Activated naive CD4-positive, alpha-beta T cell treated with anti-CD3 and anti-CD28 coated beads for 36 hours (primary cell): Measurements from ENCODE around the gene SDK1. TPM values are rescaled to one million over a fixed set of nuclear protein-coding genes. Genes with fewer than 3 reads are reported as not detected.
"Not testable (repeated sequence)": the region's sequence is repeated elsewhere in the genome, so short reads cannot be mapped to it uniquely, and the experiment has no call there.

Experiments used
- CTCF ChIA-PET: fragments of 350-600 bp; sonication (Branson Sonifier 250); formaldehyde crosslinking; loops from one replicate; lab custom pipeline; 2021; ENCODE audit warnings: antibody characterized with exemption; lab: Charles Lee
- DNase-seq: peaks from one replicate; pipeline ENCODE4 v3.0.0-alpha.2; 2020
- H3K27ac Mint-ChIP-seq: one replicate; pipeline ENCODE4 v1.8.0; 2021; ENCODE audit warnings: mild to moderate bottlenecking, mixed read lengths
- H3K27me3 Mint-ChIP-seq: one replicate; pipeline ENCODE4 v1.8.0; 2021; ENCODE audit warnings: low read depth, mixed read lengths
- H3K36me3 Mint-ChIP-seq: one replicate; pipeline ENCODE4 v1.8.0; 2021; ENCODE audit warnings: low read depth, mixed read lengths
- H3K4me1 Mint-ChIP-seq: one replicate; pipeline ENCODE4 v1.8.0; 2021; ENCODE audit warnings: low read depth, mixed read lengths
- H3K4me3 Mint-ChIP-seq: one replicate; pipeline ENCODE4 v1.8.0; 2021; ENCODE audit warnings: mild to moderate bottlenecking, moderate library complexity, mixed read lengths
- H3K9me3 Mint-ChIP-seq: one replicate; pipeline ENCODE4 v1.8.0; 2021; ENCODE audit warnings: mixed read lengths
- intact Hi-C: fragments of 100-400 bp; cut with micrococcal nuclease; formaldehyde crosslinking; loops from one replicate; pipeline ENCODE4 v1.15.1; 2023
- total RNA-seq, 2 experiments: library from RNA; stranded (reverse); gene quantifications; one replicate each; pipeline ENCODE4 v1.2.3, GENCODE V29; 2021

The SDK1 gene
- total RNA-seq, 2 experiments from 2014 or later, result 1.3 to 2.0 TPM

- CTCF ChIA-PET, result no interaction called here
- Mint-ChIP-seq H3K4me1 (no peaks in the 10 kb centered on the region), H3K36me3 (no peaks in the 10 kb centered on the region), H3K4me3 (no peak overlapping the region), H3K27me3 (peaks cover 9% of the 10 kb centered on the region), H3K27ac (no peak overlapping the region), H3K9me3 (no peaks in the 10 kb centered on the region)
- intact Hi-C loops, result no loop called here
- no peak for DNase-seq
Measured at GRCh38 chr7:3927446-3928110, 626.5 kb downstream of the SDK1 start.

DNA sequence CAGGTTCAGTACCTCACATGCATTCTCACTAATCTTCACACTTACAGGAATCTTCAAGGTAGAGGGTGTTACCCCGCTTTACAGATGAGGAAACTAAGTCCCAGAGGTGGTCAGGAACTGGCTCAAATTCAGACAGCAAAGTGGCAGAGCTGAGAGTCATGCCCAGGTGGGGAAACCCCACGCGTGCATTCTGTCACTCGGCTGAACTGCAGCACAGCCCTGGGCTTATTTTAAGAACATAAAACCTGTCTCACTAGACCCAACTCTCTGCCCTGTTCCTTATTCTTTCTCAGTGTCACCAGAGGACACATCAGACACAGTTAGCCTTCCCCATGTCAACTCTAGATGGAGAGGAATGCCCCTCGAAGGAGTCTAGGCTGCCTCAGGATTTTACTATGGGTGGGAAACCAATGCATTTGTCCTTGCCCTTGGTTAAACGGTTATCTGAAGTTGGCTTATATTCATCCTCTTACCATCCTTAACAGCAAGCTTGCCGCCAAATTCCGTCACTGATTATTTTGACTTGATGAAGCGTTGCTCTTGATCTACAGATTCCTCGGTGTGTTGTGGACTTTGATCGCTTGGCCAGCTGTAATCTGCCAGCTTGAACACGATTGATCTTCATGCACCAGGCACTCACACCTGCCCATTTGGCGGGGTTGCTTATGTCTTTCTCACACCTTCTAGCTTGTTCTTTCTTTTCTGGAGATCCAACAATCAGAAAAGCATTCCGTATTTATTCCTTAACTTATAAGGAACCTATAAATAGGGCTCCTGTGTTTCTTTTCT, 627.9 kb downstream of the SDK1 start:
- Mint-ChIP-seq H3K36me3 (no peaks in the 10 kb centered on the region), H3K9me3 (no peaks in the 10 kb centered on the region), H3K4me3 (no peak overlapping the region), H3K27ac (no peak overlapping the region), H3K4me1 (no peaks in the 10 kb centered on the region), H3K27me3 (peaks cover 6% of the 10 kb centered on the region)
- intact Hi-C loops, result no loop called here
- no peak for DNase-seq
- CTCF ChIA-PET, result no interaction called here

DNA sequence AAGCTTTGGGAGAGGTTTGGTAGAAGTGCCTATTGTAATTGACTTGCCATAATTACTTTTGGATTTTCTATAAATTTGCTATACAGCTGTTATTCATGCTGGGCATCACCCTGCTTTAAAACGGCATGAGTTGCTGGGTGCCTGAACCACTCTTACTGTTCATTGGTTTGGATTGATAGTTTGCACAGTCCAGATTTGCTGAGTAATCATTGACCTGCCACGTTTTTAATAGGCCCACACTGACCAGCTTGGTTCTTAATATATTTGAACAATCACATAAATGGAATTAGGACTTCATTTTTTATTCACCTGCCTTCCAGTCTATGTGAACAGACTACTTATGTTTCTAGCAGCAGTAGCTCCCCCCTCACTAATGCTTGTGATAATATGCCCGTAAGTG, 630.8 kb downstream of the SDK1 start:
- intact Hi-C loops, result no loop called here
- H3K36me3 Mint-ChIP-seq, result no peaks in the 10 kb centered on the region
- H3K27me3 Mint-ChIP-seq, result peaks cover 6% of the 10 kb centered on the region
- H3K9me3 Mint-ChIP-seq, result peaks cover 7% of the 10 kb centered on the region
- H3K27ac Mint-ChIP-seq, result no peak overlapping the region
- no peak for DNase-seq
- no peaks in the 10 kb centered on the region for H3K4me1 Mint-ChIP-seq
- CTCF ChIA-PET, result no interaction called here
- H3K4me3 Mint-ChIP-seq, result no peak overlapping the region

DNA sequence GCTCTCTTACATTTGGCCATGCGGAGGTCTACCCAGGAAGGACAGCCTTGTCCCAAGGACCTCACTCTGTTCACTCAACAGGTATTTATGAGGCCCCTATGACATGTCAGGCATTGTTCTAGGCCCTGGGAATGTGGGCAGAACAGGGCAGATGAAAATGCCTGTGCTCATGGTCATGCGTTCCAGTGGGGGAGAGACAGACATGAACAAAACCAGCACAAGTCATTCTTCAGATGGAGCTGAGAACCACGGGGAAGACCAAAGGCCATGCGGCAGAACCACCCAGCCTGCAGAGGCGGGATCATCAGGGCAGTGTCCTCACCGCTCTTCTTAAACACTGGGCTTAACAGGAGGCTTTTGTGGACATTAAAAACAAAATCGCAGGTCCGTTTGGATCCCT, 636.1 kb downstream of the SDK1 start:
- no peaks in the 10 kb centered on the region for H3K36me3 Mint-ChIP-seq
- DNase-seq, result no peak
- no peak overlapping the region for H3K27ac Mint-ChIP-seq
- H3K27me3 Mint-ChIP-seq, result peaks cover 5% of the 10 kb centered on the region
- intact Hi-C loops, result no loop called here
- CTCF ChIA-PET, result no interaction called here
- peaks cover 7% of the 10 kb centered on the region for H3K9me3 Mint-ChIP-seq
- H3K4me1 Mint-ChIP-seq, result no peaks in the 10 kb centered on the region
- H3K4me3 Mint-ChIP-seq, result no peak overlapping the region

DNA sequence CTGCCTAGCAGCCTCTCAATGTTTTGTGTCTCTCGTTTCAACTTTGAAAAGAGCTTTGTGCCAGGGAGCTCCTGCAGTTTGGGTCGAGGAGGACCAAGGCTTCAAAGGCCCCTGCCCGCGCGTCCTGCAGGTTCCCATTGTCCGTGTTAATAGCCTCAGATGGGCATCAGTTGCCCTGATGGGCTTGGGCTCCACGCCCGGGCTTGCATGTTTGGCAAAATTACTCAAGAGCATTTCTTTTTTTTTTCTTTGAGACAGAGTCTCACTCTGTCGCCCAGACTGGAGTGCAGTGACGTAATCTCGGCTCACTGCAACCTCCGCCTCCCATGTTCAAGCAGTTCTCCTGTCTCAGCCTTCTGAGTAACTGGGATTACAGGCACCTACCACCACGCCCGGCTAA, 636.6 kb downstream of the SDK1 start:
- Mint-ChIP-seq H3K9me3 (peaks cover 7% of the 10 kb centered on the region), H3K4me1 (no peaks in the 10 kb centered on the region), H3K4me3 (no peak overlapping the region), H3K27me3 (peaks cover under 1% of the 10 kb centered on the region), H3K27ac (no peak overlapping the region), H3K36me3 (no peaks in the 10 kb centered on the region)
- DNase-seq, result no peak
- CTCF ChIA-PET, result no interaction called here
- intact Hi-C loops, result no loop called here

- DNase-seq, H3K4me3 Mint-ChIP-seq, intact Hi-C loops, H3K27ac Mint-ChIP-seq, H3K4me1 Mint-ChIP-seq, H3K9me3 Mint-ChIP-seq, H3K27me3 Mint-ChIP-seq, H3K36me3 Mint-ChIP-seq: not testable (repeated sequence)
- CTCF ChIA-PET, result interaction anchor here (0.7 kb wide), 1 partner anchor 411 kb away, joined by 3 read pairs; no protein-coding TSS in a partner anchor
Measured at GRCh38 chr7:3941706-3942105, 640.7 kb downstream of the SDK1 start.

- H3K27ac Mint-ChIP-seq, result no peak overlapping the region
- DNase-seq, result no peak
- no peak overlapping the region for H3K4me3 Mint-ChIP-seq
- CTCF ChIA-PET, result interaction anchor here (0.7 kb wide), 1 partner anchor 412 kb away, joined by 3 read pairs; no protein-coding TSS in a partner anchor
- peaks cover 9% of the 10 kb centered on the region for H3K9me3 Mint-ChIP-seq
- H3K27me3 Mint-ChIP-seq, result peaks cover 3% of the 10 kb centered on the region
- no peaks in the 10 kb centered on the region for H3K4me1 Mint-ChIP-seq
- intact Hi-C loops, result no loop called here
- peaks cover 5% of the 10 kb centered on the region for H3K36me3 Mint-ChIP-seq
Measured at GRCh38 chr7:3942276-3942675, 641.2 kb downstream of the SDK1 start.

- intact Hi-C loops, result no loop called here
- CTCF ChIA-PET, result no interaction called here
- DNase-seq, result no peak
- Mint-ChIP-seq H3K4me1 (no peaks in the 10 kb centered on the region), H3K36me3 (peaks cover 5% of the 10 kb centered on the region), H3K27ac (no peak overlapping the region), H3K4me3 (no peak overlapping the region), H3K9me3 (peaks cover 9% of the 10 kb centered on the region), H3K27me3 (peaks cover 3% of the 10 kb centered on the region)
Measured at GRCh38 chr7:3942816-3943745, 642.0 kb downstream of the SDK1 start.

DNA sequence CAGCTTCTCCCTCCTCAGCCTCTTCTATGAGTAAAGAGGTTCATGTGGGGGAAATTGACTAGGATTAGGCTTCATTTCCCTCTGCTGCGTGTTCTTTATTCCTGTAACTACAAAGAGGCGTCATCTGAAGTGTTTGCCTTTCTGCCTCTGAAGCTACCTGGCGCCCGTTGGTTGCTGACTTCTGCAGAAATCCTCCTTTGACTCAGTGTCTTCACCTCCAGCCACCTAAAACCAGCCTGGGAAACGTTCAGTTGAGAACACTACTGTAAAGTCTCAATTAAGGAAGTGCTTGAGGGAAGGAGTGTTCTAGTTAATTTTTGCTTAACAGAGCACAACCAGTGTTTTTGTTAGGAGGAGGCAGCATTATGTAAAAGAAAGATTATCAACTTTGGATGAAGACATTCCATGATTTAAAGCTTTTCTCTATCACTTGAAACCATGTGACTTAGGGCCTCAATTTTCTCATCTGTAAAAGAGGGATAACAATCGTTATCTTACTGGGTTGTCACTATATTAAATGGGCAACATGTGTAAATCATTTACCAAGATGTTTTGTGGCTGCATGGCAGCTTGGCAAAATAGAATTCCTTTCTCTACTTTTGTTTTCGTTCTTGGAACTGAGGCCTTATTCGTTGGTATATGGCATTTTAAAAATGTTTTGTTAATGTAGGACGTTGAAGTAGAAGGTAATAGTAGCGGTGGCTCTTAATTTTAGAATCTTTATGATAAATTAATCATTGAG, 642.9 kb downstream of the SDK1 start:
- Mint-ChIP-seq H3K27me3 (peaks cover 3% of the 10 kb centered on the region), H3K27ac (no peak overlapping the region)
- intact Hi-C loops, result no loop called here

DNA sequence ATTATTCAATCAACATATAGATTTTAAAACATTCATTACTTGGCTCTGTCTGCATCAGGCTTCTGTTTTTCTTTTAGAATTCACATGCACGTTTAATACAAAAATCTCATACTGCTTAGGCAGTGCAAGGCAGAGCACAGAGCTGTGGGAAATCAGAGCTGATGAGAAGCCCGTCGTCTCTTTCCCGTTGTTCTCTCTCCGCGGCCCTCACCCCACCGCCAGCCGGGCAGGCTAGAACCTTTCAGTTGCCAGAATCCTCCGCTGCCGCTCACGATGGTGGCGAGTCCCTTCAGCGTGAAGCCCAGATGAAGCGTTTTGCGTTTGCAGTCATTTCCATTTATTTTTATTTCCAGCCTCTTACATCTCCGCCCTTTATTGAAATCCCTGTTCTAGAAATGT, 648.2 kb downstream of the SDK1 start:
- H3K27me3 Mint-ChIP-seq, result peaks cover 3% of the 10 kb centered on the region
- peaks cover 5% of the 10 kb centered on the region for H3K36me3 Mint-ChIP-seq

More for the DNA sequence above, 642.9 kb downstream of the SDK1 start:
- peaks cover 5% of the 10 kb centered on the region for H3K36me3 Mint-ChIP-seq
- no peak for DNase-seq
- no peaks in the 10 kb centered on the region for H3K4me1 Mint-ChIP-seq
- CTCF ChIA-PET, result no interaction called here
- H3K9me3 Mint-ChIP-seq, result peaks cover 9% of the 10 kb centered on the region
- no peak overlapping the region for H3K4me3 Mint-ChIP-seq

GRCh38 chr7:3950249-3950648, 649.2 kb downstream of the SDK1 start:
- intact Hi-C loops, result no loop called here

More for the DNA sequence above, 648.2 kb downstream of the SDK1 start:
- intact Hi-C loops, result no loop called here
- no peaks in the 10 kb centered on the region for H3K4me1 Mint-ChIP-seq
- H3K9me3 Mint-ChIP-seq, result peaks cover 9% of the 10 kb centered on the region
- CTCF ChIA-PET, result no interaction called here
- DNase-seq, result no peak
- H3K4me3 Mint-ChIP-seq, result no peak overlapping the region
- no peak overlapping the region for H3K27ac Mint-ChIP-seq

More at GRCh38 chr7:3950249-3950648, 649.2 kb downstream of the SDK1 start:
- H3K27me3 Mint-ChIP-seq, result peaks cover 2% of the 10 kb centered on the region
- no peak overlapping the region for H3K4me3 Mint-ChIP-seq
- CTCF ChIA-PET, result no interaction called here
- H3K4me1 Mint-ChIP-seq, result no peaks in the 10 kb centered on the region
- H3K27ac Mint-ChIP-seq, result no peak overlapping the region
- H3K9me3 Mint-ChIP-seq, result peaks cover 2% of the 10 kb centered on the region
- DNase-seq, result no peak
- peaks cover 1% of the 10 kb centered on the region for H3K36me3 Mint-ChIP-seq
